Subcutaneous abdominal adipose tissue (tissue), 5 donors: ENCODE data around the gene SLC22A23.
A peak's percentile ranks its signal among the peaks of the same experiment; 100 is the strongest.

Experiments
- H3K27ac ChIP-seq: one replicate; pipeline ENCODE4 v1.7.0; 2013; ENCODE audit warnings: low read depth, mild to moderate bottlenecking, inconsistent platforms, low read length, moderate library complexity
- H3K27me3 ChIP-seq, 5 donors: one replicate each; pipeline ENCODE4 v1.7.0; 2013; ENCODE audit warnings: low read length in 5 of 5, inconsistent platforms in 1 of 5; ENCODE audit not compliant: control insufficient read depth in 5 of 5, insufficient read depth in 4 of 5
- H3K36me3 ChIP-seq, 5 donors: one replicate each; pipeline ENCODE4 v1.7.0; 2013; ENCODE audit warnings: low read length in 5 of 5; ENCODE audit not compliant: control insufficient read depth in 5 of 5, insufficient read depth in 5 of 5
- H3K4me1 ChIP-seq, 5 donors: one replicate each; pipeline ENCODE4 v1.7.0; 2013; ENCODE audit warnings: low read length in 5 of 5, mild to moderate bottlenecking in 3 of 5, moderate library complexity in 1 of 5; ENCODE audit not compliant: control insufficient read depth in 5 of 5, insufficient read depth in 5 of 5
- H3K4me3 ChIP-seq, 5 donors: one replicate each; pipeline ENCODE4 v1.7.0; 2013; ENCODE audit warnings: low read length in 5 of 5, low read depth in 1 of 5
- H3K9ac ChIP-seq, 5 donors: one replicate each; pipeline ENCODE4 v1.7.0; 2013; ENCODE audit warnings: low read length in 5 of 5, mild to moderate bottlenecking in 4 of 5, moderate library complexity in 3 of 5
- H3K9me3 ChIP-seq, 5 donors: one replicate each; pipeline ENCODE4 v1.7.0; 2013; ENCODE audit warnings: low read length in 5 of 5; ENCODE audit not compliant: control insufficient read depth in 5 of 5
- donor health status: healthy.
- donor health status: healthy.
- donor health status: healthy.
- donor health status: healthy.
- donor health status: healthy.

The SLC22A23 gene

GRCh38 chr6:3356056-3356823, 100.6 kb downstream of the SLC22A23 start:
- H3K36me3 ChIP-seq = no peaks in the 10 kb centered on the region
- H3K9me3 ChIP-seq = no peaks in the 10 kb centered on the region
- H3K4me1 ChIP-seq = peaks cover 7 to 54% (median 42%) of the 10 kb centered on the region in 5 donors
- peak overlapping the region; percentile 39 to 74 (median 62) for H3K4me3 ChIP-seq
- H3K27me3 ChIP-seq = no peaks in the 10 kb centered on the region
- H3K27ac ChIP-seq = peak overlapping the region; percentile 96
- peak overlapping the region; percentile 40 to 75 (median 70) for H3K9ac ChIP-seq

- no peaks in the 10 kb centered on the region for H3K9me3 ChIP-seq
- H3K27me3 ChIP-seq = no peaks in the 10 kb centered on the region
- peak overlapping the region in 4 of 5 donors; percentile 39 to 56 (median 48) for H3K4me3 ChIP-seq
- H3K27ac ChIP-seq = peak overlapping the region; percentile 95
- H3K4me1 ChIP-seq = peaks cover 7 to 60% (median 44%) of the 10 kb centered on the region in 5 donors
- H3K36me3 ChIP-seq = no peaks in the 10 kb centered on the region
- peak overlapping the region in 4 of 5 donors; percentile 39 to 74 (median 50) for H3K9ac ChIP-seq
These were observed 101.3 kb downstream of the SLC22A23 start for GRCh38 chr6:3355358-3356055.

GRCh38 chr6:3355011-3355357, 101.9 kb downstream of the SLC22A23 start:
- Histone ChIP-seq H3K36me3 (no peaks in the 10 kb centered on the region), H3K9me3 (no peaks in the 10 kb centered on the region), H3K4me1 (peaks cover 7 to 65% (median 49%) of the 10 kb centered on the region in 5 donors), H3K9ac (peak overlapping the region in 2 of 5 donors; percentile 45 to 74), H3K27ac (peak overlapping the region; percentile 95), H3K4me3 (no peak overlapping the region), H3K27me3 (no peaks in the 10 kb centered on the region)

- H3K36me3 ChIP-seq = no peaks in the 10 kb centered on the region
- no peak overlapping the region for H3K4me3 ChIP-seq
- no peaks in the 10 kb centered on the region for H3K27me3 ChIP-seq
- H3K9ac ChIP-seq = no peak overlapping the region
- no peaks in the 10 kb centered on the region for H3K9me3 ChIP-seq
- H3K27ac ChIP-seq = no peak overlapping the region
- H3K4me1 ChIP-seq = peaks cover 7 to 61% (median 50%) of the 10 kb centered on the region in 5 donors
These were observed 102.9 kb downstream of the SLC22A23 start for GRCh38 chr6:3353939-3354338.

GRCh38 chr6:3353213-3353903, 103.5 kb downstream of the SLC22A23 start:
- Histone ChIP-seq H3K36me3 (no peaks in the 10 kb centered on the region), H3K27me3 (no peaks in the 10 kb centered on the region), H3K9me3 (no peaks in the 10 kb centered on the region), H3K27ac (no peak overlapping the region), H3K9ac (no peak overlapping the region), H3K4me1 (peaks cover 7 to 62% (median 49%) of the 10 kb centered on the region in 5 donors), H3K4me3 (no peak overlapping the region)

- Histone ChIP-seq H3K27ac (no peak overlapping the region), H3K9me3 (no peaks in the 10 kb centered on the region), H3K9ac (no peak overlapping the region), H3K36me3 (no peaks in the 10 kb centered on the region), H3K4me1 (peaks cover 7 to 57% (median 43%) of the 10 kb centered on the region in 5 donors), H3K4me3 (no peak overlapping the region), H3K27me3 (no peaks in the 10 kb centered on the region)
These were observed 104.2 kb downstream of the SLC22A23 start for GRCh38 chr6:3352678-3353077.

- Histone ChIP-seq H3K4me3 (no peak overlapping the region), H3K4me1 (peaks cover 7 to 50% (median 36%) of the 10 kb centered on the region in 5 donors), H3K9me3 (no peaks in the 10 kb centered on the region), H3K27me3 (no peaks in the 10 kb centered on the region), H3K36me3 (no peaks in the 10 kb centered on the region), H3K27ac (no peak overlapping the region), H3K9ac (no peak overlapping the region)
These were observed 104.9 kb downstream of the SLC22A23 start for GRCh38 chr6:3351829-3352524.

GRCh38 chr6:3351105-3351676, 105.7 kb downstream of the SLC22A23 start:
- no peak overlapping the region for H3K9ac ChIP-seq
- no peaks in the 10 kb centered on the region for H3K9me3 ChIP-seq
- peaks cover under 1 to 45% (median 33%) of the 10 kb centered on the region in 5 donors for H3K4me1 ChIP-seq
- no peaks in the 10 kb centered on the region for H3K36me3 ChIP-seq
- H3K27ac ChIP-seq = peak overlapping the region; percentile 38
- no peaks in the 10 kb centered on the region for H3K27me3 ChIP-seq
- no peak overlapping the region for H3K4me3 ChIP-seq

- H3K4me3 ChIP-seq = no peak overlapping the region
- H3K27me3 ChIP-seq = no peaks in the 10 kb centered on the region
- H3K36me3 ChIP-seq = no peaks in the 10 kb centered on the region
- no peaks in the 10 kb centered on the region for H3K9me3 ChIP-seq
- H3K27ac ChIP-seq = no peak overlapping the region
- H3K4me1 ChIP-seq = peaks cover 0 to 40% (median 27%) of the 10 kb centered on the region in 5 donors
- no peak overlapping the region for H3K9ac ChIP-seq
These were observed 106.5 kb downstream of the SLC22A23 start for GRCh38 chr6:3350252-3350796.
